Central memory CD8-positive, alpha-beta T cell (primary cell): ENCODE results near the gene PLXNB1.
"Not testable (repeated sequence)": the region's sequence is repeated elsewhere in the genome, so short reads cannot be mapped to it uniquely, and the experiment has no call there.

Experiments
- ATAC-seq: fragments of 150-1000 bp; cut with Tn5 transposase; replicated peaks from 2 replicates; pipeline ENCODE4 v1.10.0; 2022; ENCODE audit warnings: mild to moderate bottlenecking, moderate FRiP score, moderate number of reproducible peaks; ENCODE audit not compliant: poor library complexity, severe bottlenecking; ENCODE audit errors: extremely low read depth
- DNase-seq, 2 donors: peaks; one replicate each; pipeline ENCODE4 v3.0.0; 2021; ENCODE audit warnings: low spot score in 2 of 2
- H3K27ac Mint-ChIP-seq: one replicate; pipeline ENCODE4 v1.8.0; 2022; ENCODE audit warnings: low read depth, mild to moderate bottlenecking, moderate library complexity, mixed read lengths
- H3K27me3 Mint-ChIP-seq: one replicate; pipeline ENCODE4 v1.8.0; 2022; ENCODE audit warnings: mixed read lengths
- H3K36me3 Mint-ChIP-seq: one replicate; pipeline ENCODE4 v1.8.0; 2022; ENCODE audit warnings: mild to moderate bottlenecking, moderate library complexity, mixed read lengths; ENCODE audit not compliant: insufficient read depth
- H3K4me1 Mint-ChIP-seq: one replicate; pipeline ENCODE4 v1.8.0; 2022; ENCODE audit warnings: mixed read lengths
- H3K4me3 Mint-ChIP-seq: one replicate; pipeline ENCODE4 v1.8.0; 2022; ENCODE audit warnings: mild to moderate bottlenecking, moderate library complexity, mixed read lengths
- H3K9me3 Mint-ChIP-seq: one replicate; pipeline ENCODE4 v1.8.0; 2022; ENCODE audit warnings: mixed read lengths

PLXNB1 gene

DNA sequence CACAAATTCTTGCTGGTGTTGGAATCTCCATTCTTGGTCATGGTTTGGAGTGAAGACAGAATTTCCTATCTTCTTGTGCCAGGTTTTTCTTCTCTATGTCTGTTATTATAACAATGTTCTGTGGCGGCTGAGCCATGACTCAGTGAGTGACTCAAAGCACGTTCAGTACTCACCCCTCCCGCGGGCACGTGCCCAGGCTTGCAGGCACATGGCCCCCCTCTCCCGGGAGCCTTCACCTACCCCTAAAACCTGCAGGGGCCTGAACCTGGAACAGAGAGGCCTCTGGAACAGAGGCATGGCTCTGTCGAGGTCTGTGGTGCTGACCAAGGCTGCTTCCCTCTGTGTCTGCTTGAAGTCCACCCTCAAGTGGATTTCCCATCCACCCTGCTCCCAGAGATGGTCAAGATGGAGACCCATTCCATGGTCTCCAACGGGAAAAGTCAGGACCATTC, 27.6 kb downstream of the PLXNB1 start:
- H3K9me3 Mint-ChIP-seq = no peaks in the 10 kb centered on the region

DNA sequence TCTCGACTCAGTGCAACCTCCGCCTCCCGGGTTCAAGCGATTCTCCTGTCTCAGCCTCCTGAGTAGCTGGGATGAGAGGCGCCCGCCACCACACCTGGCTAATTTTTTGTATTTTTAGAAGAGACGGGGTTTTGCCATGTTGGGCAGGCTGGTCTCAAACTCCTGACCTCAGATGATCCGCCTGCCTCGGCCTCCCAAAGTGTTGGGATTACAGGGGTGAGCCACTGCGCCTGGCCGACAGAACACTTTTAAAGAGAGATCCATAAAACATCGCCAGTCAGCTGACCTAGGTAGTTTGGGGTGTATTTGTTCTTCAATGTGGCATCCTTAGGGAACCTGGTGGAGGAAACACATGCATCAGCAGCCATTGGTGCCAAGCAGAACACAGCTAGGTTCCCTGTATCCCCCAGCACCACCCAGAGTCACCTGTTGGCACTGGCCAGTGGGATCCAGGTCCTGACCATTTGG, 28.4 kb downstream of the PLXNB1 start:
- not testable (repeated sequence) for H3K9me3 Mint-ChIP-seq, ATAC-seq, H3K27ac Mint-ChIP-seq, H3K4me3 Mint-ChIP-seq, H3K4me1 Mint-ChIP-seq, H3K36me3 Mint-ChIP-seq
- H3K27me3 Mint-ChIP-seq = peaks cover 20% of the 10 kb centered on the region
- DNase-seq = peak in 1 of 2 donors; percentile 11

More for the DNA sequence above, 27.6 kb downstream of the PLXNB1 start:
- H3K27me3 Mint-ChIP-seq = peaks cover 16% of the 10 kb centered on the region
- H3K4me3 Mint-ChIP-seq = no peak overlapping the region
- no peaks in the 10 kb centered on the region for H3K4me1 Mint-ChIP-seq
- H3K36me3 Mint-ChIP-seq = no peaks in the 10 kb centered on the region
- H3K27ac Mint-ChIP-seq = no peak overlapping the region
- DNase-seq (no peak), ATAC-seq (no peak)

DNA sequence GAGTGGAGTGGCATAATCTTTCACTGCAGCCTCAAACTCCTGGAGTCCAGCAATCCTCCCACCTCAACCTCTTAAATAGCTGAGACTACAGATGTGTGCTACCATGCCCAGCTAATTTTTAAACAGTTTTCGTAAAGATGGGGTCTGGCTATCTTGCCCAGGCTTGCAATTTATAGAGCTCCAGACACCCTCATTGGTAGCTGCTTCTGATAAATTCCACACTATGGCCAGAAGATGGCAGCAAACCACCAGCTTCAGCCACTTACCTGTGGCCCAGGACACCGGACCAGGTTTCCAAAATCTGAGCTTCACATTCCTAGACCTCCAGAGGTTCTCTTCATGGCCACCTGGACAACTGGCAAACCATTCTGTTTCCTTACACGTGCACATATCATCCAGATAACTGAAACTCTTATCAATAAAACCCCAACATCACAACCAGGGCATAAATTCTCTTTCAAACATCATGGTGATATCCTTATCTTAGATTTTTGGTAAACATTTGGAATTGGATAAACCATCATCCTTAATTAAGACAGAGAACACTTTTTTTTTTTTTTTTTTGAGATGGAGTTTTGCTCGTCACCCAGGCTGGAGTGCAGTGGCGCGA, 29.0 kb downstream of the PLXNB1 start:
- H3K27me3 Mint-ChIP-seq = peaks cover 24% of the 10 kb centered on the region
- no peaks in the 10 kb centered on the region for H3K9me3 Mint-ChIP-seq
- no peak overlapping the region for H3K4me3 Mint-ChIP-seq
- ATAC-seq = no peak
- DNase-seq = peak; percentile 45 to 51
- H3K36me3 Mint-ChIP-seq = no peaks in the 10 kb centered on the region
- no peak overlapping the region for H3K27ac Mint-ChIP-seq
- no peaks in the 10 kb centered on the region for H3K4me1 Mint-ChIP-seq

DNA sequence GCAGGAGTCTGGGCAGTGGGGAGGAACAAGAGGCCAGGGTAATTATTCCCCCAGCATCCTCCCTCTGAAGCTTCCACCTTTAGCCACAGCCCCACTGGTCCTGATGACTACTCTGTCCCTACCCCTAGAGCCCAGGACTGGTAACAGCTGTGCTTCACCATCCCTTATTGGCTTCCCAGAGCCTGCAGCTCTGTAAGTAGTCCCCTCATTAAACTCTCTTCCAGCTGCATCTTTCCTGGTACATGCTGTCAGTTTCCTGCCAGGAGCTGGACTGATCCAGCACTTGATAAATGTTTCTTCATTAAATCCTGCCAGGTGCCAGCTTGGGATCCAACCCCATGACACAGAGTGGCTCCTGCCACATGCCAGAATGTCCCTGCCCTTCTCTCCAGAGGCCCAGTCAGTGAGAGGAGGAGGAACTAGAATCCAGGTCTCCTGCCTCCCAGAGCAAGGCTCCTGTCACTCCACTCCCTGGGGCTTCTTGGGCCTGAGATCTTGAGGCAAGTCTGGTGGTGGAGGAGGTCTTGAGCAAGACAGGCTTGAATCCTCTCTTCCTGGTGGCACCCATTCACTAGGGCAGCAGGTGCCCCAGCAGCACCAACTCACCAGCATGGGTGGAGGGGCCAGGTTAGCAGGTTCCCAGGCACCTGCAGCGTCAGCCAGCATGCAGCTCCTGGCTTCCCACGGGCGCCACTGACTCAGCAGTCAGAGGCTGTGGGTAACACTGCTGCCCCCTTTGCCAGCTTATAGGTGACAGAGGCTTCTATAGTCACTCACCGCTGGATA, 30.3 kb downstream of the PLXNB1 start:
- no peak overlapping the region for H3K27ac Mint-ChIP-seq
- H3K4me3 Mint-ChIP-seq = no peak overlapping the region
- no peaks in the 10 kb centered on the region for H3K9me3 Mint-ChIP-seq
- ATAC-seq = no peak
- no peaks in the 10 kb centered on the region for H3K36me3 Mint-ChIP-seq
- H3K4me1 Mint-ChIP-seq = no peaks in the 10 kb centered on the region
- no peak for DNase-seq
- peaks cover 36% of the 10 kb centered on the region for H3K27me3 Mint-ChIP-seq

DNA sequence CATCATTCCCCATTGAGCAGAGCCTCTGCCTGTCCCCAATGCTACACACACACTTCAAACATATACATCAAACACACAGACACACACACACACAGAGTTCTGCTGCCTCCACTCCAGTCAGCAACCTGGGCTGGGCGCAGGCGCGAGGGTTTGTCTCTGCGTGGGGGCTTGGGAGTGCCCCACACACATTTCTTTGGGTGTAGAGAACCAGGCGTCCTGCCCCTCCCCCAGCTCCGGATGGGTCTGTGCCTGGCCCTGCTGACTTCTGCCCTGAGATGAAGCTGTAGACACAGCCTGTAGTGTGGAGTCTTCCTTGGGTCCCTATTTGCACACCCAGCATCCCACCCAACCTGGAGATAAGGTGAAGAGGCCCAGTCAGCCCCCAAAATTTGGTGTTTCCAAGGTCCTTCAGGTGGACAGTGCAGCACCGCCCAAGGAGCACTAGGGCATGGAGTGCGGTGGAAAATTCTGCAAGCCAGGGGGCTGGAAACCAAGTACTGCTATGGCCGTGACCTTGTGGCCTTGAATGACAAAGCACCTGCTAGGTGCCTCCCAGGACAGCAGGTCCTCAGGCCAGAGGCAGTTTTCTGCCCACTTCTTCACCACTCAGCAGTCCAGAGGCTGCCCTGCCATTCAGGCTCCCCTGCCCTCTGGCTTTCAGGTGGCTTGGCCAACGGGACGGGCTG, 31.0 kb downstream of the PLXNB1 start:
- H3K27ac Mint-ChIP-seq = no peak overlapping the region
- H3K4me1 Mint-ChIP-seq = no peaks in the 10 kb centered on the region
- H3K36me3 Mint-ChIP-seq = no peaks in the 10 kb centered on the region
- H3K9me3 Mint-ChIP-seq = no peaks in the 10 kb centered on the region
- peaks cover 40% of the 10 kb centered on the region for H3K27me3 Mint-ChIP-seq
- no peak for ATAC-seq
- H3K4me3 Mint-ChIP-seq = no peak overlapping the region
- no peak for DNase-seq

DNA sequence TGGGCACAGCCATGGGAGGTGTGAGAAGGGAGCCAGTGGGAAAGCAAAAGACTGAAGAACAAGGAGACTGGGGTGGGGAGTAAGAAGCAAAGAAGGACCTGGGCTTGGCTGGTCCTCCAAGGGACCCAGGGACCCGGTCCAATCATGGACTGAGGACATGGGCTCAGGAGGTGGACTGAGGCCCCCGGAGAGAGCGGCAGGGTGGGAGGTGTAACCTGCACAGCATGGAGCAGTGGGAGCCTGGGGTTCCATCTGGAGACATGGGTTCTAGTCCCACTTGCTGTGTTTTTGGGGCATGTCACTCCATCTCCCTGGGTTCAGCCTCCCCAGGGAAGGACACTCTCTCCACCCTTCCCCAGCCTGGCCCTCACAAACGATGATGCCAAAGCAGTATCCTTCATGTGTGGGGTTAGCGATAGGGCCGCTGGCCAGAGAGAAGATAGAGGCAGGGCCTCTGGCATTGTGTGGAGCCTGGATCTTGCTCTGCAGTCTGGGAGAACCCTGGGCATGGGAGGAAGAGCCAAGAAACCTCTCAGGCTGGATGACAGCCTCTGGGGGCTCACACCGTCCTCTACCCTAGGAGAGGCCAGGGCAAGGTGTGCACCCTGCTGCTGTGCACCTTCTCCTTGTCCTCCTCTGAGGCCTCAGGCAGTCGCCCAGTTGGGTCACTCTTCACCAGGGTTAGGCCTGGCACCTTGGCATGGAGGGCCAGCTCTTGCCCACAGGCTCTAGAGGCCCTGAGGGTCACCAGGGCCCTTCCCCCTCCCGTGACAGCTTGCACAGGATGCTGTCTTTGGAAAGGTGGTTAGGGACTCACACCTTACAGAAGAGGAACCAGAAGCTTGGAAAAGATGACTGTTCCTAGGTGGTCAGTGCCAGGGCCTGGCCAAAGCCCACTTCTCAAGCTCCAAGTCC, 31.9 kb downstream of the PLXNB1 start:
- H3K4me3 Mint-ChIP-seq = no peak overlapping the region
- no peak for ATAC-seq
- H3K27me3 Mint-ChIP-seq = peaks cover 46% of the 10 kb centered on the region

DNA sequence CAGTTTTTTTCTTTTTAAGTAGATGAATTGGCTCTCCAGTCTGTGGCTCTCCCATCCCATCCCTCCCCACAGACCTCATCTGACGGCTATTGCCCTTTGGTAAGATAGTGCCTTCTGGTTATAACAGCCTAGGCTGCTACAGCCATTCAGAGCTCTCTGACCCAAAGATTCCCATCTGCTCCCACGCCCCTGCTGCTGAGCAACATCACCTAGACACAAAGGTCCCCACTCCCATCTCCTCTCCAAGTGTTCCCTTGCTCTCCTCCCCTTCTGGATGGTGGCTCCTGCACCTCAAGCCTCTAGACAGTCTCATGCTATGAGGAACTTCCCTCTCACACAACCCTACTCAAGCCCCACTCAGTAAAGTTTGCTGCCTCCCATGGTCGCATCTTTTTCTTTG, 34.2 kb downstream of the PLXNB1 start:
- peaks cover 57% of the 10 kb centered on the region for H3K27me3 Mint-ChIP-seq
- no peak overlapping the region for H3K27ac Mint-ChIP-seq
- DNase-seq (no peak), ATAC-seq (no peak)
- H3K4me3 Mint-ChIP-seq = no peak overlapping the region
- H3K9me3 Mint-ChIP-seq = no peaks in the 10 kb centered on the region
- no peaks in the 10 kb centered on the region for H3K4me1 Mint-ChIP-seq
- no peaks in the 10 kb centered on the region for H3K36me3 Mint-ChIP-seq

More for the DNA sequence above, 31.9 kb downstream of the PLXNB1 start:
- Mint-ChIP-seq H3K9me3 (no peaks in the 10 kb centered on the region), H3K27ac (no peak overlapping the region), H3K4me1 (no peaks in the 10 kb centered on the region), H3K36me3 (no peaks in the 10 kb centered on the region)
- no peak for DNase-seq

DNA sequence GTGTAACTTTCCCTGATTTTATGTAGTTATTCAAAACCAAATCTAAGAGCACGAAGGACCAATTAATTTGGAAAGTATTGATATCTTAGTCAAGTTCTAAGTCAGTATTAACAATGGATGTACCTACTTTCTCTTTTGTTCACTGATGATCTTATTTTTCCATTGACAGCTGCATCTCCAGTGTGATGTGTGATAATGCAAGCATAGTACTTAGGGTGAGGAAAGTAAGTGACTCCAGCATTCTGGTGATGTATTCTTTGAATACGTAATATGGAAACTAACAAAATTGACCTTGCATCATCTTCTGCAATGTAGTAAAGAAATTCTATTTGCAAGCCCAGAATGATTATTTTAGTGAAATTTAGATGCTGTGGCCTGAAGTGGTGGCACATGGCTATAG, 35.5 kb downstream of the PLXNB1 start:
- Mint-ChIP-seq H3K36me3 (no peaks in the 10 kb centered on the region), H3K9me3 (no peaks in the 10 kb centered on the region), H3K27me3 (peaks cover 53% of the 10 kb centered on the region), H3K4me1 (no peaks in the 10 kb centered on the region), H3K27ac (no peak overlapping the region), H3K4me3 (no peak overlapping the region)
- DNase-seq (no peak), ATAC-seq (no peak)

DNA sequence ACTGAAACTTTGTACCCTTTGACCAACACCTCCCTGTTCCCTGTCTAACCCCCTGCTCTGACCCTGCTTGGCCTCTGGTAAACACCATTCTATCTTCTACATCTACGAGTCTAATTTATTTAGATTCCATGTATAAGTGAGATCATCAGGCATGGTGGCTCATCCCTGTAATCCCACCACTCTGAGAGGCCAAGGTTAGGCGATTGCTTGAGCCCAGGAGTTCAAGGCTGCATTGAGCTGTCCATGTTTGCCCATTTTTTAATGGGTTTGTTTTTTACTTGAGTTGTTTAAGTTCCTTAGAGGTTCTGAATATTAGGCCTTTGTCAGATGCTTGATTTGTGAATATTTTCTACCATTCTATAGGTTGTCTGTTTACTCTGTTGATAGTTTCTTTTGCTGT, 40.9 kb downstream of the PLXNB1 start:
- no peaks in the 10 kb centered on the region for H3K9me3 Mint-ChIP-seq
- peaks cover 50% of the 10 kb centered on the region for H3K27me3 Mint-ChIP-seq
- ATAC-seq (no peak), DNase-seq (no peak)
- H3K27ac Mint-ChIP-seq = no peak overlapping the region
- H3K4me3 Mint-ChIP-seq = no peak overlapping the region
- H3K4me1 Mint-ChIP-seq = no peaks in the 10 kb centered on the region
- no peaks in the 10 kb centered on the region for H3K36me3 Mint-ChIP-seq

DNA sequence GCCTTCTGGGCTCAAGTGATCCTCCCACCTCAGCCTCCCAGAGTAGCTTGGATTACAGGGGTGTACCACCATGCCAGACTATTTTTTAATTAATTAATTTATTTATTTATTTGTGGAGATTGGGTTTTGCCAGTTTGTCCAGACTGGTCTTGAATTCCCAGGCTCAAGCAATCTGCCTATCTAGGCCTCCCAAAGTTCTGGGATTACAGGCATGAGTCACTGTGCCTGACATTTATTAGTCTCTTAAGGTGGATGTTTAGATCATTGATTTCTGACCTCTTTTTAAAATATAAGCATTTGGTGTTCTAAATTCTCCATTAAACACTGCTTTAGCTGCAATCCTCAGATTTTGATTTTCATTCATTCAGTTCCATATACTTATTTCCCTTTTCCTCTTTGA, 42.3 kb downstream of the PLXNB1 start:
- Mint-ChIP-seq H3K9me3 (no peaks in the 10 kb centered on the region), H3K27ac (no peak overlapping the region), H3K4me3 (no peak overlapping the region), H3K4me1 (no peaks in the 10 kb centered on the region), H3K27me3 (peaks cover 54% of the 10 kb centered on the region), H3K36me3 (no peaks in the 10 kb centered on the region)
- ATAC-seq = no peak
- no peak for DNase-seq

DNA sequence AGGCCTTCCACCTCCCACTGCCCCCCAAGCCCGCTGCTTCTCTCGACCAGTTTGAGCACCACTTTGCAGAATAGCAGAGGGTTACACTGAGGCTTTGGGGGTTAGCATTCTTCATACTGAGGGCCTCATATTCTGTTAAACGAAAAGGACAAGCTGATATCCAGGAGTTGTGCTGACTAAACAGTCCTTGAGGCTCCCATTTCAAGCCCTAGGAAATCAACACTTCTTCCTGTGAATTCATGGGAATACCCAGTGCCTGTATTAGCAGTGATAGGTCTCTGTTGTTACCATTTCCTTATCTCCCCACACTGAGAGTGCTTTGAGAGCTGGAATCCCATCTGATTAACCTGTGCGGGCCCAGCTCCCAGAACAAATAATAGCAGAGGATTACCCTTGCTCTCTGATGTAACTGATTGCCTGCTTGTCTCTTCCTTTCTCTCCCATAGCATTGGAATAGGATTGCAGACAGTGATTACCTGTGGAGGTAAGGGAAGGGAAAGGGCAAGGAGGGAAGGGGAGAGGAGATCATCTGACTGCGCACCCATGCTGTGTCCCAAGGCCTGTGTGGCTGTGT, 56.9 kb downstream of the PLXNB1 start:
- H3K9me3 Mint-ChIP-seq = no peaks in the 10 kb centered on the region
- no peak overlapping the region for H3K4me3 Mint-ChIP-seq
- H3K36me3 Mint-ChIP-seq = no peaks in the 10 kb centered on the region
- H3K4me1 Mint-ChIP-seq = no peaks in the 10 kb centered on the region
- no peaks in the 10 kb centered on the region for H3K27me3 Mint-ChIP-seq
- ATAC-seq (no peak), DNase-seq (no peak)
- H3K27ac Mint-ChIP-seq = no peak overlapping the region

DNA sequence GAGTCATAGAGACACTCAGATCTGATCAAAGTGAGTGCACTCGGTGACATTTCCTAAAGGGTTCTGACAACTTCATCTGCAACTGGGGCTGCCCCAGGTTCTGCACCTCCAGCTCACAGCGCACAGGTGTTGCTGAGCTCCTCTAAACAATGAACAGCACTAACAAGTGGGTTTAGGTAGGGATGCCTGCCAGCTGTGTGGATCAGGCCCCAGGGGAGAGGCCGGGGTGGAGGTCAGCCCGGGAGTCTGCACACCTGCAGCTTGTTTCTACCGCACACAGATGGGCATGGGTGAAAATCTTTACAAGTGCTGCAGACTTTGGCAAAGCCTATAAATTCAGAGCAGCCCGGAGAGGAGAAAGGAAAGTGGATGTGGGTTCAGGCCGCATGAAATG, 57.5 kb downstream of the PLXNB1 start:
- Mint-ChIP-seq H3K27ac (no peak overlapping the region), H3K4me3 (no peak overlapping the region), H3K36me3 (no peaks in the 10 kb centered on the region), H3K27me3 (no peaks in the 10 kb centered on the region), H3K9me3 (no peaks in the 10 kb centered on the region), H3K4me1 (no peaks in the 10 kb centered on the region)
- DNase-seq (no peak), ATAC-seq (no peak)
